DND-41 (cell line): ENCODE data around the gene PSMG4.

Experiments
- CTCF ChIP-seq: IDR thresholded peaks from 2 replicates; pipeline ENCODE4 v1.5.1; 2012; ENCODE audit warnings: borderline replicate concordance, low read length, moderate library complexity, mild to moderate bottlenecking; ENCODE audit not compliant: poor library complexity, severe bottlenecking; ENCODE audit errors: extremely low read depth
- EZH2 ChIP-seq: IDR thresholded peaks from 3 replicates; pipeline ENCODE4 v1.6.1; 2012; ENCODE audit warnings: borderline replicate concordance, low read depth, mild to moderate bottlenecking, moderate library complexity, low read length, inconsistent platforms; ENCODE audit not compliant: severe bottlenecking

DNA sequence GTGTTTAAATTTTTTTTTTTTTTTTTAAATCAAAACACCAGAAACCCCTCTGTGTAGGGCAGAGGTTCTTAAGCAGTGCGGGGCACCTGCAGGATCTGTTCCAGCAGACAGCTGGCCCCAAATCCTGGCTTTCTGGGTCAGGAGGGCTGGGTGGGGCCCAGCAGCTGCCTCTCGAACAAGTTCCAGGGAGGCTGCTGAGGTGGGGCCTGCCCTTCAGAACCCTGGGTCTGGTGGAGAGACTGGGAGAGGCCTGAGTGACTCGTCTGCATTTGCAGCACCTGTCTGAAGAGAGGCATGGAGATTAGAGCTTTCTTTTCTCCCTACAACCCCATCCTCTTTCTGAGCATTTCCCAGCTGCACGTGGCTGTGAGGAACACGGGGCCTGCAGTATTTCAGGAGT, 8.4 kb downstream of the PSMG4 start:
- TF ChIP-seq CTCF, result no peak
- no peak for TF ChIP-seq EZH2
